Fibroblast of lung (primary cell): Measurements from ENCODE around the gene CHST9. TPM values are rescaled to one million over a fixed set of nuclear protein-coding genes. Genes with fewer than 3 reads are reported as not detected.

Experiments
- DNase-seq, 2 donors: peaks; one replicate each; pipeline versions ENCODE4 v3.0.0 to v3.0.0-alpha.2; 2010; ENCODE audit warnings: low read depth in 2 of 2
- H2AFZ ChIP-seq: 2 replicates; pipeline ENCODE4 v1.5.1; 2012; ENCODE audit warnings: low read length, control low read depth, inconsistent platforms
- H3K27ac ChIP-seq: 2 replicates; pipeline ENCODE4 v1.5.1; 2011; ENCODE audit warnings: low read length, control low read depth; ENCODE audit not compliant: insufficient read depth
- H3K27me3 ChIP-seq: 2 replicates; pipeline ENCODE4 v1.5.1; 2011; ENCODE audit warnings: mild to moderate bottlenecking, low read length; ENCODE audit not compliant: control insufficient read depth, insufficient read depth
- H3K36me3 ChIP-seq: 2 replicates; pipeline ENCODE4 v1.5.1; 2011; ENCODE audit warnings: low read length; ENCODE audit not compliant: control insufficient read depth, insufficient read depth
- H3K4me1 ChIP-seq: 2 replicates; pipeline ENCODE4 v1.5.1; 2011; ENCODE audit warnings: low read length; ENCODE audit not compliant: control insufficient read depth, insufficient read depth; ENCODE audit errors: extremely low read depth
- H3K4me2 ChIP-seq: 2 replicates; pipeline ENCODE4 v1.5.1; 2011; ENCODE audit warnings: low read length, control low read depth; ENCODE audit not compliant: insufficient read depth; ENCODE audit errors: extremely low read depth
- H3K4me3 ChIP-seq, 4 experiments: fragments of 200-600 bp in 1 of 4; sonication (generic) in 1 of 4; replicated peaks in 1 of 4; 2 replicates each; pipeline ENCODE4 v1.5.1; 2011 to 2016; ENCODE audit warnings: low read length in 4 of 4, low read depth in 3 of 4, mild to moderate bottlenecking in 3 of 4, control low read depth in 2 of 4, inconsistent platforms in 1 of 4, mixed read lengths in 1 of 4; ENCODE audit not compliant: insufficient read depth in 1 of 4; ENCODE audit errors: control extremely low read depth in 1 of 4
- H3K79me2 ChIP-seq: 2 replicates; pipeline ENCODE4 v1.5.1; 2012; ENCODE audit warnings: mild to moderate bottlenecking, low read length, inconsistent platforms; ENCODE audit not compliant: control insufficient read depth, insufficient read depth
- H3K9ac ChIP-seq: 2 replicates; pipeline ENCODE4 v1.5.1; 2011; ENCODE audit warnings: mild to moderate bottlenecking, low read length, control low read depth; ENCODE audit not compliant: insufficient read depth
- H3K9me3 ChIP-seq: 2 replicates; pipeline ENCODE4 v1.5.1; 2012; ENCODE audit warnings: low read depth, low read length; ENCODE audit not compliant: control insufficient read depth, insufficient read depth
- H4K20me1 ChIP-seq: 2 replicates; pipeline ENCODE4 v1.5.1; 2011; ENCODE audit warnings: low read length; ENCODE audit not compliant: control insufficient read depth, insufficient read depth; ENCODE audit errors: extremely low read depth
- EZH2 ChIP-seq: IDR thresholded peaks from 2 replicates; pipeline ENCODE4 v1.5.1; 2012; ENCODE audit warnings: low read length, control low read depth, mild to moderate bottlenecking; ENCODE audit errors: missing control alignments
- polyA plus RNA-seq, 2 donors: library from polyadenylated mRNA; depleted of rRNA in 1 of 2; stranded (reverse) in 1 of 2; unstranded in 1 of 2; fragments of >200 nt; gene quantifications; 2 replicates each; pipeline ENCODE4 v1.2.1, GENCODE V29; 2011 to 2012; ENCODE audit warnings: missing spikeins in 1 of 2
- total RNA-seq: library from RNA; depleted of rRNA; stranded (reverse); fragments of >200 nt; gene quantifications from 2 replicates; pipeline ENCODE4 v1.2.1, GENCODE V29; 2014
- TF ChIP-seq, protein P1 (sequence below), 2 donors: IDR thresholded peaks in 1 of 2; conservative IDR thresholded peaks in 1 of 2; 1 replicate in 1 of 2; 2 replicates in 1 of 2; pipeline ENCODE4 v1.5.1; 2011 to 2012; ENCODE audit warnings: low read length in 2 of 2, control low read depth in 1 of 2, inconsistent platforms in 1 of 2, low read depth in 1 of 2, mild to moderate bottlenecking in 1 of 2

CHST9 gene
- total and polyA plus RNA-seq, 2 donors (not counting 1 experiment from before 2014, with no cell fraction given), result not detected

DNA sequence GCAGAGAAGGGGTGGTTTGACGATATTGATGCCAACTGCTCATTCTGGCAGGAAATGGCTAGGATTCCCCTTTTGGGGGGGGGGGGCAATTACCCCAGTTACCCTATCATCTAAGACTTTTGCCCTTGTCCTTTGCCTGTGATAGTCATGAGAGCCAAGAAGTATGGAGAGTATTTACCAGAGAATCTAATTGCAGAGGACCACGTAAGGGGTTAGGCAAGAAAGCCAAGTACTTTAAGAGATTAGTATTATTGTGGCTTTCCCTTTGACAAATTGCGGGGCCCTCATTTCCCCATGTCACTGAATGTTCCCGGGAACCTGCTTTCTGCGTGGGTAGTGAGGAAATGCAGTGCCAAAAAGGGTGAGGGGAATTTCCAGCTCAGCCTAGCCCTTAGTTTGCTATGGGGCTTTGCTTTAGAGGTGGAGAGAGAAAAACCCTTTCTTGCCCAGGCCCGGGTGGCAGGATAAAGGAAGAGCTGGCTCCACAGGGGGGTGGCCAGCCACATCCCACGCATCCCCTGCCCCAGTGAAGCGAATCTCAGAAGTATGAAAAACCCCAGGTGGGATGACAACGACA lies 321.1 kb downstream of the CHST9 start:
- Histone ChIP-seq H2AFZ (no peak overlapping the region), H3K9ac (no peak overlapping the region), H3K27ac (no peak overlapping the region), H3K9me3 (no peaks in the 10 kb centered on the region), H3K36me3 (no peaks in the 10 kb centered on the region), H3K79me2 (no peaks in the 10 kb centered on the region), H3K27me3 (no peaks in the 10 kb centered on the region), H3K4me1 (no peaks in the 10 kb centered on the region), H3K4me3 (no peak overlapping the region), H3K4me2 (no peak overlapping the region), H4K20me1 (no peaks in the 10 kb centered on the region)
- DNase-seq, result no peak
- TF ChIP-seq, protein P1, sequence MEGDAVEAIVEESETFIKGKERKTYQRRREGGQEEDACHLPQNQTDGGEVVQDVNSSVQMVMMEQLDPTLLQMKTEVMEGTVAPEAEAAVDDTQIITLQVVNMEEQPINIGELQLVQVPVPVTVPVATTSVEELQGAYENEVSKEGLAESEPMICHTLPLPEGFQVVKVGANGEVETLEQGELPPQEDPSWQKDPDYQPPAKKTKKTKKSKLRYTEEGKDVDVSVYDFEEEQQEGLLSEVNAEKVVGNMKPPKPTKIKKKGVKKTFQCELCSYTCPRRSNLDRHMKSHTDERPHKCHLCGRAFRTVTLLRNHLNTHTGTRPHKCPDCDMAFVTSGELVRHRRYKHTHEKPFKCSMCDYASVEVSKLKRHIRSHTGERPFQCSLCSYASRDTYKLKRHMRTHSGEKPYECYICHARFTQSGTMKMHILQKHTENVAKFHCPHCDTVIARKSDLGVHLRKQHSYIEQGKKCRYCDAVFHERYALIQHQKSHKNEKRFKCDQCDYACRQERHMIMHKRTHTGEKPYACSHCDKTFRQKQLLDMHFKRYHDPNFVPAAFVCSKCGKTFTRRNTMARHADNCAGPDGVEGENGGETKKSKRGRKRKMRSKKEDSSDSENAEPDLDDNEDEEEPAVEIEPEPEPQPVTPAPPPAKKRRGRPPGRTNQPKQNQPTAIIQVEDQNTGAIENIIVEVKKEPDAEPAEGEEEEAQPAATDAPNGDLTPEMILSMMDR (conservative IDR thresholded peaks at IDR 0.05 in 1 of 2, IDR thresholded peaks at IDR 0.05 in 1 of 2; ENCODE audit: low read depth in 1 of 2, low read length in 2 of 2), result no peak
- TF ChIP-seq EZH2, result no peak

DNA sequence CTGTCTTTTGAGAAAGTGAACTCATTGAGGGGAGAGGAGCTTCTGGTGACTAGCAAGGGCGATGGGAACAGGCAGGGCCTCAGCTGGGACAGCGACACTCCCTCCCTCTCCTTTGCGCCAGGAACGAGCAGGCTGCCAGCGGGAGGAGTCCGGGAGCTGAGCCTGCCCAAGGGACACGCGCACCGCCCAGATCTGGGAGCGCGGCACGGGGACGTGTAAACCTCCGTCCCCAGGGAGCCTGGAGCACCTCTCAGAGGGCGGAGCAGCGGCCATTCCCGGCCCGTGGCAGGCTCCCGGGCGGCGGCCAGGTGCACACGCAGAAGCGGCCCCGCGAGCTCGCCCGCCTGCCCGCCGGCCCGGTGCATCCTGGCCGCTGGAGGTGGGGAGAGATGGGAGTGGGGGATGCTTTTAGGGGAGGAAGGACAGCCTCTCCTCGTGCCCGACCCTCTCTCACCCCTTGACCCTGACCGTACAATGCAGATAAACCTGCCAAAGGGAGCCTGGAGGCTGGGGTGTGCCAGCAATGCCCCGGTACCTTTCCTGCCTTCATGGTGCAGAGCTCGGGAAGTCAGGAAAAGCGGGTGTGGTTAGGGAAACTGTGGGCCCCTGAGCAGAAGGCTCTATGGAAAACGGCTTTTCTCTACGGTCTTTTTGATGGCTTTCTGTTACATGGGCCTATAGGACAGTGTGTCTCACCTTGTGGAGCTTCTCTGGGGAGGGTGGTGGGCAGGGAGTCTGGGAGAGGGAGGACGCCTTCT lies 321.8 kb downstream of the CHST9 start:
- Histone ChIP-seq H3K4me3 (no peak overlapping the region), H3K4me2 (no peak overlapping the region), H3K27me3 (no peaks in the 10 kb centered on the region), H3K79me2 (no peaks in the 10 kb centered on the region), H4K20me1 (no peaks in the 10 kb centered on the region), H3K36me3 (no peaks in the 10 kb centered on the region), H3K4me1 (no peaks in the 10 kb centered on the region), H2AFZ (no peak overlapping the region), H3K9me3 (no peaks in the 10 kb centered on the region), H3K27ac (no peak overlapping the region), H3K9ac (no peak overlapping the region)
- no peak for DNase-seq
- TF ChIP-seq, protein P1 (conservative IDR thresholded peaks at IDR 0.05 in 1 of 2, IDR thresholded peaks at IDR 0.05 in 1 of 2; ENCODE audit: low read depth in 1 of 2, low read length in 2 of 2), result no peak

DNA sequence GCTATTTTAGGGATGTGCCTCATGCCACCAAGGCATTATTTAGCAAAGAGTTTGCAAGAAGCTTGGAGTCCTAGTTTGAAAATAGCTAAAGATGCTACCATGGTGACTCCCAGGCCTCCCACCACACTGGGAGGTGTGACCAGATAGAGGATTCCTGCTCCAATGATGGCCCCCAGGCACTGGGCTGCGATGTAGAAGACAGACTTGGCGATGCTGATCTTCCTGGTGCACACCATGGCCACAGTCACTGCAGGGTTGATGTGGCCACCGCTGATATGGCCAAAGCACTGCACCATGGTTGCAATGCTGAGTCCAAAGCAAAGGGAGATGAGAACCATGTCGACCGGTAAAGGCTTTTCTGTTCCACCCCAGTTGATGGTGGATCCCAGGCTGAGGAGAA lies 323.0 kb downstream of the CHST9 start:
- no peaks in the 10 kb centered on the region for H3K36me3 ChIP-seq
- H3K4me2 ChIP-seq, result no peak overlapping the region
- no peak for DNase-seq
- no peak for TF ChIP-seq EZH2
- TF ChIP-seq, protein P1 (conservative IDR thresholded peaks at IDR 0.05 in 1 of 2, IDR thresholded peaks at IDR 0.05 in 1 of 2; ENCODE audit: low read depth in 1 of 2, low read length in 2 of 2), result no peak
- H3K4me3 ChIP-seq, result no peak overlapping the region
- H2AFZ ChIP-seq, result no peak overlapping the region
- no peak overlapping the region for H3K9ac ChIP-seq
- H3K4me1 ChIP-seq, result no peaks in the 10 kb centered on the region
- H3K9me3 ChIP-seq, result no peaks in the 10 kb centered on the region
- no peaks in the 10 kb centered on the region for H3K79me2 ChIP-seq
- no peaks in the 10 kb centered on the region for H3K27me3 ChIP-seq
- no peak overlapping the region for H3K27ac ChIP-seq
- no peaks in the 10 kb centered on the region for H4K20me1 ChIP-seq
